CD1c-positive myeloid dendritic cell (primary cell): ENCODE results near the gene TIMM9.
A peak's percentile ranks its signal among the peaks of the same experiment; 100 is the strongest.
"Not testable (repeated sequence)": the region's sequence is repeated elsewhere in the genome, so short reads cannot be mapped to it uniquely, and the experiment has no call there.

Experiments used
- DNase-seq: peaks from one replicate; pipeline ENCODE4 v3.0.0-alpha.2; 2016; ENCODE audit errors: extremely low spot score

Gene TIMM9, protein sequence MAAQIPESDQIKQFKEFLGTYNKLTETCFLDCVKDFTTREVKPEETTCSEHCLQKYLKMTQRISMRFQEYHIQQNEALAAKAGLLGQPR

DNA sequence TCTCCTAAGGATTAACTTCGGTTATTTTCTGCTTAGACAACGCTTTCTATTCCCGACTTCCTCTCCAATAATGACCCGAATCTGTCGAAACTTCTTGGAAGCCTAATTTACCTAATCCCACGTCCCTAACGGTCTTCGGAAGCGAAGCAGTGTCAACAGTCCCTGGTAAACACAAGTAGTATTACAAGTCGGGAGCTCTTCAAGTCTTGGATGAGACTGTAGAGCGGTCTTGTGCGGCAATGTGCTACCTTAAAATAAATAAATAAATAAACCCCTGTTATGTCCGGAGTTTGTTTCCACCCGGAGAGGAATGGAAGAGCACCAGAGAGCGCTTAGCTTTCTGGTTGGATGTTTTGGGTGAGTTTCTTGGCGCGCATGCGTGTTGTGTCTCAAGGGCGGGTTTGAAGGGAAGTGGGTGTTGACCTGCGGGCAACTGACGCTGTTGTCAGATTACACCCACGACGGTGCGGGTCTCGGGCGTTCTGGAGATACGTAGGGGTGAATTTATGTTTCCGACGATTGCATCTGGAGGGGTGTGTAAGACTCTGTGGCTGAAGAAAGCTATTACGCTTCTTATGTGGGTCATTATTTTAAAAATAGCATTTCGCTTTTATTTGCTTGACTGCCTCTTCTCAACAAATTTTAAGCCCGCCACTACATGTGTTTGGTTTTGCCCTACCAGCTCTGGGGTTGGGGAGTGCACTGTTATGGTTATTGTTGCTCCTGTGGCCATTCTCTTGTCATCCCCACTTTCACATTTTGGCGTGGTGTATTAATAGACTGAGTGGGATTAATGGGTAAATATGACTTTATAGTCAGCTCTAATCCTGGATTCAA, at the start of gene TIMM9, which contains the start of gene KIAA0586:
TIMM9 (minus strand) TSS at position 251 of the 837 bp plus-strand sequence. CDS start 15,586 bp downstream, outside the sequence.
KIAA0586 (plus strand) TSS at position 439 of the 837 bp plus-strand sequence. CDS start 546 bp downstream, outside the sequence.
- DNase-seq, result peak; percentile 99

DNA sequence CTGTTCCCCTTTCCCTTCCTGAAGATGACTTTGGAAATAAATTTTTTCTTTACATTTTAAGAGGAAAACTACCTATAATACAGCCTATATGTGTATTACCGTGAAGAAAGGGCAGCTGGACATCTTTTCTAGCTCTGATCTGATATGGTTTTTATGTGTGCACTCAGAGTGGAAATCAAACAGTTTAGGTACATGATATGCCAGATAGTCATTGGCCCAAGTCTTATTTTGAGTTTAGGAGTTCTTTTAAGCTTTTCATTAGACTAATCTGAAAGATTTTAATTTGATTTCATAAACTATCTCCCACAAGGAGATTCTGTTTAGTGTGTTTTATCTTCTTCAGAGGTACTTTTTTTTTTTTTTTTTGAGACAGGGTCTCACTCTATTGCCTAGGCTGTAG, 49.0 kb upstream of the TIMM9 start:
- no peak for DNase-seq

DNA sequence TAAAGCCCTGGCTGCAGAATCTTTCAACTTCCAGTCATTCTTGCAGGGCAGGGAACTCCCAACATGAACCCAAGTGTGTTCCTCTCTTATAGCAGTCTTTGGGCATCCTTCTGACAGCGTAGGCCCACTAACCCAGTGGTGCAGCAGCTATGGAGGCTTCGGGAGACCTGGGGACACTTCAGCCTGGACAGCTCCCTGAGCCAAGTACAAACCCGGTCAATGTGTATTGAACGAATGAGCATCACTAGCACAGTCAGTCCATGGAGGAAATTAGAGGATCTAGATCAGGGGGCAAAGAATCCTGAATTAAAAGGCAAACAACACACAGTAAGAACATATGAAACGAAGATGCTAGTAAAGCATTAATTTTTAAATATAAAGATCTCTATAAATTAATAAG, 42.0 kb upstream of the TIMM9 start:
- no peak for DNase-seq

DNA sequence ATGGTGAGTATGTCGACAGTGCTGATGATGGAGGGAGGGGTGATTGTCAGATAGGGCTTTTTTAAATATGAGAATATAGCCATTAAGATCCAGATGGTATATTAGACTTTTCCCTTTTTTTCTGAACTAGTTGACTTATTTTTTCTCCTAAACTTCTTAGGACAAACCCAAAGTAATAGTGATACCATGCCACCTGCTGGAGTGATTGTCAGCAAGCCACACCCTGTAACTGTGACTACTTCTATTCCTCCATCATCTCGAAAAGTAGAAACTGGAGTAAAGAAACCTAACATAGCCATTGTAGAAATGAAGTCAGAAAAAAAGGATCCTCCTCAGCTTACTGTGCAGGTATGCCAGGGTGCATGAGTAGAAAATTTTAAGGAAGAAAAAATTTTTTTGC, 40.2 kb upstream of the TIMM9 start:
- no peak for DNase-seq

DNA sequence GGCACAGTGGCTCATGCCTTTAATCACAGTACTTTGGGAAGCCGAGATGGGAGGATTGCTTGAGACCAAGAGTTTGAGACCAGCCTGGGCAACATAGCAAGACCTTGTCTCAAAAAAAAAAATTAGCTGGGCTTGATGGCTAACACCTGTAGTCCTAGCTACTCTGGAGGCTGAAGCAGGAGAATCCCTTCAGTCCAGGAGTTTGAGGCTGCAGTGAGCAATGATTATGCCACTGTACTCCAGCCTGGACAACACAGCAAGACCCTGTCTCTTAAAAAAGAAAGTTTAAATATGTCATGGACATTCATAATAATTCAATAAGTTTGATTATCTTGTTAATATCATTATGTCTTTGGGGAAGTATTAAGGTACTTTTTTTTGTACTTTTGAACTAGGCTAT, 39.1 kb upstream of the TIMM9 start:
- DNase-seq, result no peak

DNA sequence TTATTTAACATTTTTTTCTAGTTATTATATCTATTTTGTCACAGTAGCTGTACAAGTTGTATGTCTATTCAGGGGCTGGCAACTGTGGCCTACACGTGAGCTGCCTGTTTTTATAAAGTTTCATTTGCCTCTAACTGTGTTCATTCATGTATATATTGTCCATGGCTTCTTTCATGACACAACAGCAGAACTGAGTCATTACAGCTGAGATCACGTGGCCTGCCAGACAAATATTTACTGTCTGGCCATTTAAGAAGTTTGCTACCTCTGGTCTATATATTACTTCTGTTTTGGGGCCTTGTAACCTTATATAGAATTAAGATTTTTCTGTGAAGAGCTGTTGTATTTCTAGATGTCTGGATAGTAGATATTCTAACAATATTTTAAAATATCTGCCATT, 38.1 kb upstream of the TIMM9 start:
- no peak for DNase-seq

DNA sequence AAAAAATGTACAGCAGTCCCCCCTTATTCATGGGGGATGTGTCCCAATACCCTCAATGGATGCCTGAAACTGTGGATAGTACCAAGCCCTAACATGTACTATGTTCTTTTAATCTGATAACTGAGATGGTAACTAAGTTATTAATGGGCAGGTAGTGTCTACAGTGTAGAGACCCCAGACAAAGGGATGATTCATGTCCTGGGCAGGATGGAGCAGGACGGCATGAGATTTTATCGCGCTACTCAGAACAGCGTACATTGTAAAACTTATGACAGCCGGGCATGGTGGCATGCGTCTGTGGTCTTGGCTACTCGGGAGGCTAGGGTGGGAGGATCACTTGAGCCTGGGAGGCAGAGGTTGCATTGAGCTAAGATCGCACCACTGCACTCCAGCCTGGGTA, 37.3 kb upstream of the TIMM9 start:
- DNase-seq, result no peak

DNA sequence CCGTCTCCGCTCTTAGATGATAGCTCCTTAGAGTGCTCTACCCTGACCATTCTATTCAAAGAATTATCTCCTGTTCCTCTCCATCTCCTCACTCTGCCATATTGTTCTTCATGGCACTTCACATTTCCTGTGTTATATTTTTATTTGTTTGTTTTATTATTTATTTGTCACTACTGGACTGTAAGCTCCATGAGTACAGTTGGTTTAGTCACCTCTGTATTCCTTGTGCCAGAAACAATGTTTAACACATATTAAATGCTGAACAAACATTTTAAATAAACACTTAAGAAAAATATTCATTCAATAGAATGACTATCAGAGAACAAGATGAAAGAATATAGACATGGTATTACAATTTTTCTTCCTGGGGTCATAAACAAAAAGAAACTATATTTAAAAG, 35.8 kb upstream of the TIMM9 start:
- DNase-seq, result no peak

DNA sequence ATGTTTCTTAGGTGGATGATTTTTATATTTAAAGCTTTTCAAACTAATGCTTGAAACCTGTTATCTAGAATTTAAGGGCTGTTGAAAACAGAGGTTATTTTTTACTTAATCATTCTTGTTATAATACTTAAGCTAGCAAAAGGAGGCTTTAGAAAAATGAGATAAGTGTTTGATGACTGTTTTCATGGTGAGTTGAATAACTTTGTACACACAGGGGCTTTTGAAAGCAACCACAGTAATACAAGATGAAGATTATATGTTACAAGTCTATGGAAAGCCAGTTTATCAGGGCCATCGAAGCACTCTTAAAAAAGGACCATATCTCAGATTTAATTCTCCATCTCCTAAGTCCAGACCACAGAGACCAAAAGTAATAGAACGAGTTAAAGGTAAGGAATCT, 33.4 kb upstream of the TIMM9 start:
- DNase-seq, result no peak

DNA sequence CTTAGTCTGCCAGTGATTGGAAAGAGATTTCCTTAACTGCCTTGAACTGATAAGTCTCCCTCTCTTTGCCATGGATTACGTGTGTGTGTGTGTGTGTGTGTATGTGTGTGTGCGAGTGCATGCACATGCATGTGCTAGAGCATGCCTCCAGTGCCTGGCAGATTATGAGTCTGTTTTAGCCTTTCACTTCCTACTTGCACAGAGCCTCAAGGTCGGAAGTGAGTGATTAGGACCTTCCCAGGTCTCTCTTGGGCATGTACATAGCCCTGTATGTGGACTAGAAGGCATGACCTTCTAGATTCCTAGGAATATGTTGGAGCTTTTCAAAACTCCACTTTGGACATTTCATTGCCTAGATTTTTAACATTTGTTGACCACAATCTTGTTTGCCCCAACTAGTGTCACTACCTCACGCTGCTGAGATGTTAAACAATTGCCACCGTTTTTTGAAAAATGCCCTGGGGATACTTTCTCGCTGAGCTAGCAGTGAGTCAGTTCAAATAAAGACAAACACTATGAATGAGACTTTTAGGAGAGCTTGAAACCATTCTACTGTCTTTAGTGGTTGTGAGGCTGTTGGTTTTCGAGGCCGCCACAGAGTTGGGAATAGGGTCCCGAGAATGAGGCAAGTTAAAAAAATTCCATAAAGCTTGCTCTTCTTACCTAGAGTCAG, 28.4 kb upstream of the TIMM9 start:
- no peak for DNase-seq

DNA sequence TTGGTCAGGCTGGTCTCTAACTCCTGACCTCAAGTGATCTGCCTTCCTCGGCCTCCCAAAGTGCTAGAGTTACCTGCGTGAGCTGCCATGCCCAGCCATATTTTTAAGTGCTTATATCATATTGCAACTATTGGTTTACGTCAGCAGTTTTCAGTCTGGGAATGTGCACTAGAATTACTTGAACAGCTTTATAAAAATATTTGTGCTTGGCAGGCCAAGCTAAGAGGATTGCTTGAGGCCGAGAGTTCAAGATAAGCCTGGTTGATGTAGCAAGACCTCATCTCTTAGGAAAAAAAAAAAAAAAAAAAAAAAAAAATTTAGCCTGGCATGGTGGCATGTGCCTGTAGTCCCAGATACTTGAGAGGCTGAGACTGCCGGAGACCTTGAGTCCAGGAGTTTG, 17.3 kb upstream of the TIMM9 start:
- no peak for DNase-seq

DNA sequence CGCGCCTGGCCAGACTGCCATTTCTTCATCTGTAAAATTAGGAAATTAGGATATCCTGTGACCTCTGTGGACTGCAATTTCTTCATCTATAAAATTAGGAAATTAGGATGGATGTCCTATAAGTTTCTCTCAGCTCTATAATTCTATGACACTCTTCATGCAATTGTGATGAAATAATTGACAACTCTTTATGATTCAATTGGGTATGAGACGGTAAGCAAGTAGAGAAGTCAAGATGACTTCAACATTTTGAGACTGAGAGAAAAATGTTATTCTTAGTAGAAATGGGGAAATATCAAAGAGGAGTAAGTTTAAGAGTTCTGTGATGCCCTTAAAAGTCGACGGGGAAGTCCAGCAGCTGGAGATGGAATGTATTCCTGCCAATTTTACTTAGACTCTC, 12.1 kb upstream of the TIMM9 start:
- DNase-seq, result peak; percentile 9

DNA sequence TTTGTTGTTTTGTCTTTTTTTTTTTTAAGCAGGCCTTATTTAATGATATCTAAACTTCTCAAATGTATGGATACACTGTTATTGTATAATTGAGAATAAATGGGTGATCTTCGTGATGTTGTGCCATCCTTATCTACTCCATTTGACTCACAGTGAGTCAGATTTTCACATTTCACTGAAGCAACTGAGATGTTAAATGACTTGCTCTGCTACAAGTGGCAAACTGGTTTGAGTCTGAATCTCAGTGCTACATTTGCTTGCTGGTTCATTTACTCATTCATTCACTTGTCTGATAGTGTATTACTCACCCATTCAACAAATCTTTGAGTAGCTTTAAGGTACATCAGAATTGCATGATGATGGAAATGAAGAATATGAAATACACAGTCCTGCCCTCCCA, 2.8 kb upstream of the TIMM9 start:
- no peak for DNase-seq

DNA sequence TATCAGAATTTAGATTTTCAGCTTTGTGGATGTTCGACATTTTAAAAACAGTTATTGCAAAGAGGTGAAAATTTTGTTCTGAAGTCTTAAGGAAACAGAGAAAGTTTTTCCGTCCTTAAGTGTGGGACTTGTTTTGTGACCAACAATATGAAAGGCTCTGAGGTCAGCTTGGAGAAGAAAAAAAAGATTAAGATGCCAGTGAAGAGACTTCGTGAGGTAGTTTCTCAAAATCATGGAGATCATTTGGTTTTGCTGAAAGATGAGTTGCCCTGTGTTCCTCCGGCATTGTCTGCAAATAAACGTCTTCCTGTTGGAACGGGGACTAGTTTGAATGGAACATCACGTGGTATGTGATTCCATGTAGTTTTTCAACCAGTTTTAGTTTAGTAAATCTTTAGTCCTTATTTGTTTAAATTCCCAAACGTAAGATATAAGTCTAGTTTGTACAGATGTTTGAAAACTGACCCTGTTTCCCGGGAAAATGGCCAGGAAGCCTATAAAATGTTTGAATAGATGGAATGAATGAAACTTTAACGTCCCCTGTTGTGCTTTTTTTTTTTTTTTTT, 870 bp upstream of the TIMM9 start:
- DNase-seq, result peak; percentile 37

DNA sequence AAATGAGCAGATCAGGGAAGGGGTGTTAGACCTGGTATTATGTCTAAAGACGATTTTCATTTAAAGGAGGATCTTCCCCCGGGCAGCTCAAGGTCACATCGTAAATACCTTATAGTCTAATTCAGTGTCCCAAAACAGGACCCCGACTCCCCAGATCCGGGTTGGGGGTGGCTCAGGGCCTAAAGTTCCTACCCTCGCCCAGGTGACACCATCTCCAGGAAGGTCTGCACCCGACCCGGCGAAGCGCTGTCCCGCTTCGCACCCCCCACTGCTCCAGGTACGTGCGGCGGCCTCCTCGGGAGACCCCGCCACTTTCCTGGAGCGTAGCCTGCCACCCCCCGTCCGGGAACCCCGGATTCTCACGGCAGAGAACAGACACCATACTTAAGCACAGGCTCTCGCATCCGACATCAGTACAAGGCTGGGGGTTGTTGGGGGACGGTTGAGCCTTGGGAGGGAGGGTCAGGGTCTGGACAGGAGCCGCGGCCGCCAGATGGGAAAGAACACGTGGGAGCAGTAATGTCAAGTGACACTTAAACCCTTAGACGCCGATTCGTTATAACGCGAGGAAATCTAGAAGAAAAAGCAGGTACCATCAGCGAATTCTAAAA, 556 bp downstream of the TIMM9 start:
- peak; percentile 64 for DNase-seq

DNA sequence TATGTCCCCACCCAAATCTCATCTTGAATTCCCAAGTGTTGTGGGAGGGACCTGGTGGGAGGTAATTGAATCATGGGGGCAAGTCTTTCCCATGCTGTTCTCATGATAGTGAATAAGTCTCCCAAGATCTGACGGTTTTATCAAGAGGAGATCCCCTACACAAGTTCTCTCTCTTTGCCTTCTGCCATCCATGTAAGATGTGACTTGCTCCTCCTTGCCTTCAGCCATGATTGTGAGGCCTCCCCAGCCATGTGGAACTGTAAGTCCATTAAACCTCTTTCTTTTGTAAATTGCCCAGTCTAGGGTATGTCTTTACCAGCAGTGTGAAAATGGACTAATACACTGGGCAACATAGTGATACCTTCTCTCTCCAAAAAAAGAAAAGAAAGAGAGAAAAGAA, 10.4 kb downstream of the TIMM9 start:
- not testable (repeated sequence) for DNase-seq

DNA sequence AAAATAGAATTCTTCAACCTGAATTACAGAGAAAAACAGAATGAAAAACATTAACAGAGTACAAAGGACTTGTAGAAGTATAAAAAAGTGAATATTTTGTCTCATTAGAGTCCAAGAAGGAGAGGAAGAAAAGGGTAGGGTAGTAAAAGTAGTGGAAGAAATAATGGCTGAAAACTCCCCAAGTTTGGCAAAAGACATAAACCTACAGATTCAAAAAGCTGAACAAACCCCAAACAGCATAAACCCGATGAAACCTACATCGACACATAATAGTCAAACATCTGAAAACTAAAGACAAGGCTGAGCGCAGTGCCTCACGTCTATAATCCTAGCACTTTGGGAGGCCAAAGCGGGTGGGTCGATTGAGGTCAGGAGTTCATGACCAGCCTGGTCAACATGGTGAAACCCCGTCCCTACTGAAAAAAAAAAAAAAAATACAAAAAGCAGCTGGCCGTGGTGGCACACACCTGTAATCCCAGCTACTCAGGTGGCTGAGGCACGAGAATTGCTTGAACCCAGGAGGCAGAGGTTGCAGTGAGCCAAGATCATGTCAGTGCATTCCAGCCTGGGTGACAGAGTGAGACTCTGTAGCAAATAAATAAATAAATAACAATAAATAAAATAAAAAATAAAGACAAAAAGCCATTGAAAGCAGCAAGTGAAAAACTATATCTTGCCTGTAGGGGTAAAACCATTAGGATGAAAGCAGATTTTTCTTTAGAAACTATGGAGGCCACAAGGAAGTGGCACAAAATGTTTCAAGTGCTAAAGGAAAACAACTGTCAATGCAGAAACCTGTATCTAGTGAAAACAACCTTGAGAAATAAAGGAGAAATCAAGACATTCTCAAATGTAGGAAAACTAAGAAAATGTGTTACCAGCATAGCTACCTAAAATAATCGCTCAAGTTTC, 11.4 kb downstream of the TIMM9 start:
- no peak for DNase-seq

DNA sequence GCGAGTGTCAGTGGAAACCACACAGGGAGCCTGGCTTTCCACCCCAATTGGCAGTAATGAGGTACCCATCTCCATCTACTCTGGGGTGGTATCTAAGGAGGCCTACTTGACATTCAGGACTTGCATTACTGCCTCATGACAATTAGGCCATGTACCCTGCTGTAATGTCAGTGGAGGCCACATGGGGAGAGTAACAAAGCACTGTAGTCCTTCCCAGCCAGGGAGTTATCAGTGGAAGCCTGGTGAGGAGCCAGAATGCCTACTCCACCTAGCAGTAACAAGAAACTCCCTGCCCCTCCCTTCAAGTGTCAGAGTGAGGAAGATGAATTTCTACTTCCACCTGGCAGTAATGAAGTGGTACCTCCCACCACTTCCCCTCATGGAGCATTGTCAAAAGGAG, 12.5 kb downstream of the TIMM9 start:
- no peak for DNase-seq

DNA sequence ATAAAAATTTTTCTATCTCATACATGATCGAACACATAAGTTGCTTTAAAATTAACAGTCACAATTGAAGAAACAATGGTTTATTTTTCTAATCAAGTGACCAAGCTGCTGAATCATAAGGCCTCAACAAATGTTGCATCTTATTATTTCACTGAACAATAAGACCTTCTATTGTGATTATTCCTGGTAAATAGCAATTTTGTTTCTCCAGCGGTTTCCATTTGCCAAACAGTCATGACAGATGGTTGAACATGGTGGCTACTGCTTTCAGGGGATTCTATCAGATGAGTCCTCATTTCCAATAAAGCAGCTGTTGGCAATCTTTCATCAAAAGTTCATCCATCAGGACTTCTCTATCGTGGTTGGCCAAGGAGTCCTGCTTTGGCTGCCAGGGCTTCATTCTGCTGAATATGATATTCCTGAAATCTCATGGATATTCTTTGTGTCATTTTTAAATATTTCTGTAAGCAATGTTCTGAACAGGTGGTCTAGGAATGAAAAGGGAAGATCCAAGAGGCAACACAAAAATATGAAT, 18.6 kb downstream of the TIMM9 start:
- DNase-seq, result no peak

DNA sequence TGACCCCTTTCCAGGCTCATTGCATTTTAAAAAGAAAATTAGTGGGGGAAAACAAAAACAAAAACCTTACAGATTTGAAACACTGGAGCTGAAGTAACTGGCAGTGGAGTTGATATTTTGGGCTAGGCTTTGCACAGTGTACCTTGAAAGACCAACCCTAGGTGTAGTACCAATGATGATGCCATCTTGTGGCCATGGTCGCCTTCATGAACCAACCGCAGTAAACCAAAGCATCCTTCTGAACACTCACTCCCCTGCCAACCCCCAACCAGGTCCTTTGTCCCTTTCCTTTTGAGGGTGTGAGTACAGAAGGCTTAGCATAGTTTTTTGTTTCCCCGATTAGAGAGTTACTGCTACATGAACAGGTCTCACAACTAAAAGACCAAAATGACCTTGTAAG, 25.7 kb downstream of the TIMM9 start:
- DNase-seq, result no peak

DNA sequence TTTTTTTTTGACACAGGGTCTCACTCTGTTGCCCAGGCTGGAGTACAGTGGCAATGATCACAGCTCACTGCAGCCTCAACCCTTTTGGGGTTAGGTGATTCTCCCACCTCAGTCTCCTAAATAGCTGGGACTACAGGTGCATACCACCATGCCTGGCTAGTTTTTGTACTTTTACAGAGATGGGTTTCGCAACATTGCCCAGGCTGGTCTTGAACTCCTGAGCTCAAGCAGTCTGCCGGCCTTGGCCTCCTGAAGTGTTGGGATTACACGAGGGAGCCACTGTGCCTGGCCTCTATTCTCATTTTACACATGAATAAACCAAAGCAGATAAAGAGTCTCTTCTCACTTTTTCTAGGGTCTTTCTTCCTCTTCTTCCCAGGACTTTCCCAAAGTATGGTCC, 28.4 kb downstream of the TIMM9 start:
- no peak for DNase-seq
